ENCODE results near the gene GRIA4.

The GRIA4 gene

GRCh38 chr11:106021181-106021966, 411.5 kb downstream of the GRIA4 start:
- DNase-seq: no peak

- DNase-seq: peak; percentile 97
Measured at GRCh38 chr11:106021967-106022794, 412.3 kb downstream of the GRIA4 start, which contains the start of gene MSANTD4. Gene MSANTD4, minus strand, starts transcription at chr11:106022240. Its CDS starts 11,323 bp downstream, at chr11:106010917.

- no peak for DNase-seq
Measured at GRCh38 chr11:106022795-106023275, 413.0 kb downstream of the GRIA4 start.

- no peak for DNase-seq
Measured at GRCh38 chr11:106030609-106031008, 420.7 kb downstream of the GRIA4 start.

- no peak for DNase-seq
Measured at GRCh38 chr11:106031202-106031810, 421.4 kb downstream of the GRIA4 start.
